Measurements from ENCODE around the gene DENND4B.

DNA sequence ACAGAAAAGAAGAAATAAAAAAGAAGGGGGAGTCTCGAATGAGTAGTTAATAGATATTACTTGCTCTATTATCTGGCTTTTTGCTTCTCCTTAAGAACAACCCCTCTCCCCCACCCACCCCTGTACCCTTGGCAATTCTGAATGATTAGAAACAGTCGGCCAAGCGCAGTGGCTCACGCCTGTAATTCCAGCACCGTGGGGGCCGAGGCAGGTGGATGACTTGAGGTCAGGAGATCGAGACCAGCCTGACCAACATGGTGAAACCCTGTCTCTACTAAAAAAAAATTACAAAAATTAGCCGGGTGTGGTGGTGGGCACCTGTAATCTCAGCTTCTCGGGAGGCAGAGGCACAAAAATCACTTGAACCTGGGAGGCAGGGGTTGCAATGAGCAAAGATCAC, 66.5 kb downstream of the DENND4B start:
- TF ChIP-seq, protein P1, sequence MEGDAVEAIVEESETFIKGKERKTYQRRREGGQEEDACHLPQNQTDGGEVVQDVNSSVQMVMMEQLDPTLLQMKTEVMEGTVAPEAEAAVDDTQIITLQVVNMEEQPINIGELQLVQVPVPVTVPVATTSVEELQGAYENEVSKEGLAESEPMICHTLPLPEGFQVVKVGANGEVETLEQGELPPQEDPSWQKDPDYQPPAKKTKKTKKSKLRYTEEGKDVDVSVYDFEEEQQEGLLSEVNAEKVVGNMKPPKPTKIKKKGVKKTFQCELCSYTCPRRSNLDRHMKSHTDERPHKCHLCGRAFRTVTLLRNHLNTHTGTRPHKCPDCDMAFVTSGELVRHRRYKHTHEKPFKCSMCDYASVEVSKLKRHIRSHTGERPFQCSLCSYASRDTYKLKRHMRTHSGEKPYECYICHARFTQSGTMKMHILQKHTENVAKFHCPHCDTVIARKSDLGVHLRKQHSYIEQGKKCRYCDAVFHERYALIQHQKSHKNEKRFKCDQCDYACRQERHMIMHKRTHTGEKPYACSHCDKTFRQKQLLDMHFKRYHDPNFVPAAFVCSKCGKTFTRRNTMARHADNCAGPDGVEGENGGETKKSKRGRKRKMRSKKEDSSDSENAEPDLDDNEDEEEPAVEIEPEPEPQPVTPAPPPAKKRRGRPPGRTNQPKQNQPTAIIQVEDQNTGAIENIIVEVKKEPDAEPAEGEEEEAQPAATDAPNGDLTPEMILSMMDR (IDR thresholded peaks at IDR 0.05) = no peak
- TF ChIP-seq POLR2A (IDR thresholded peaks at IDR 0.05) = no peak

Measured in adrenal gland (tissue), 5 donors.